H1 (cell line): ENCODE data around the gene DHRS12.

Source experiments
- JUN ChIP-seq: IDR thresholded peaks from 2 replicates; pipeline ENCODE4 v1.6.1; 2011; ENCODE audit warnings: low read depth, mild to moderate bottlenecking, improper control_type of control experiment, low read length
- PHF8 ChIP-seq: fragments of 200-600 bp; sonication (generic); conservative IDR thresholded peaks from 2 replicates; pipeline ENCODE4 v1.7.1; 2012; ENCODE audit warnings: low read depth, mild to moderate bottlenecking, inconsistent platforms, low read length, moderate library complexity
- POLR2AphosphoS5 ChIP-seq: IDR thresholded peaks from 2 replicates; pipeline ENCODE4 v1.6.1; 2011; ENCODE audit warnings: low read depth, low read length
- SP2 ChIP-seq: IDR thresholded peaks from 2 replicates; pipeline ENCODE4 v1.6.1; 2012; ENCODE audit warnings: mild to moderate bottlenecking, low read length, inconsistent platforms
- TCF12 ChIP-seq: IDR thresholded peaks from 2 replicates; pipeline ENCODE4 v1.6.1; 2011; ENCODE audit warnings: low read depth, mild to moderate bottlenecking, low read length
- TF ChIP-seq, protein P1 (sequence below), 3 experiments: IDR thresholded peaks; 1 replicate in 2 of 3; 2 replicates in 1 of 3; pipeline versions ENCODE4 v1.5.1 to v1.6.1; 2011; ENCODE audit warnings: low read length in 3 of 3, mild to moderate bottlenecking in 3 of 3, inconsistent platforms in 2 of 3, low read depth in 1 of 3, moderate library complexity in 1 of 3; ENCODE audit not compliant: insufficient read depth in 1 of 3; ENCODE audit errors: control extremely low read depth in 1 of 3
- TF ChIP-seq, protein P2 (sequence below): IDR thresholded peaks from 2 replicates; pipeline ENCODE4 v1.6.1; 2011; ENCODE audit warnings: low read depth, mild to moderate bottlenecking, low read length; ENCODE audit not compliant: insufficient read depth

DNA sequence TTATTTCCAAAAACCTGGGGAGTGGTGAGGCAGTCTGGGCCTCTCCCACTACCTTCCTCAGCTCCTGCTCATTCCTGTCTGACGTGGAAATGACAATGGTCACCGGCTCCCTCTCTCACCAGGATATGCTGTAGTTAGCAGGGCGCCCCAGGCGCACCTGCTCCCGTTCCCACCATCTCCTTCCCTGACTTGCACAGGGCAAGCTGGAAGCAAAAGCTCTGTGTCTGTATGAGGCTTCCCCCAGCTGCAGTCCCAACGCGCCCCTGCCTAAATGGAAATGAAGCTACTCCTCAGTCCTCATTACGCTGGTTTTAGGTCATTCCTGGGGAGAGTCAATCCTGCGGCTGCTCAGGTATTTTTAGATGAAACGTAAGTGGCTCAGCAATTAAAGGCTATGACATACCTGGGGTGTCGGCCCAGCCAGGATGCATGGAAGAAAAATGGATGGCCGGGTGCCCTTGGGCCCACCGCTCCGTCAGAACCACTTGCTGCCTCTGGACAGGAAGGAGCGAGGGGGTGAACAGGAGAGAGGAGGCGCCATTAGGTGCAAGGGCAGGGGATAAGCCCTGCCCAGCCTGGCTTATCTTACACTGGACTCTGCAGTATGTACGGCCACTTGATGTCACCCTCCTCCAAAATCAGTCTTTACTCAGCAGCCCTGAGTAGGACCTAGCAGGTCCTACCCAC is 32.4 kb downstream of the DHRS12 start:
- TF ChIP-seq JUN (no peak), SP2 (no peak), POLR2AphosphoS5 (no peak), PHF8 (no peak), TCF12 (no peak)
- TF ChIP-seq, protein P1, sequence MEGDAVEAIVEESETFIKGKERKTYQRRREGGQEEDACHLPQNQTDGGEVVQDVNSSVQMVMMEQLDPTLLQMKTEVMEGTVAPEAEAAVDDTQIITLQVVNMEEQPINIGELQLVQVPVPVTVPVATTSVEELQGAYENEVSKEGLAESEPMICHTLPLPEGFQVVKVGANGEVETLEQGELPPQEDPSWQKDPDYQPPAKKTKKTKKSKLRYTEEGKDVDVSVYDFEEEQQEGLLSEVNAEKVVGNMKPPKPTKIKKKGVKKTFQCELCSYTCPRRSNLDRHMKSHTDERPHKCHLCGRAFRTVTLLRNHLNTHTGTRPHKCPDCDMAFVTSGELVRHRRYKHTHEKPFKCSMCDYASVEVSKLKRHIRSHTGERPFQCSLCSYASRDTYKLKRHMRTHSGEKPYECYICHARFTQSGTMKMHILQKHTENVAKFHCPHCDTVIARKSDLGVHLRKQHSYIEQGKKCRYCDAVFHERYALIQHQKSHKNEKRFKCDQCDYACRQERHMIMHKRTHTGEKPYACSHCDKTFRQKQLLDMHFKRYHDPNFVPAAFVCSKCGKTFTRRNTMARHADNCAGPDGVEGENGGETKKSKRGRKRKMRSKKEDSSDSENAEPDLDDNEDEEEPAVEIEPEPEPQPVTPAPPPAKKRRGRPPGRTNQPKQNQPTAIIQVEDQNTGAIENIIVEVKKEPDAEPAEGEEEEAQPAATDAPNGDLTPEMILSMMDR (IDR thresholded peaks at IDR 0.05; ENCODE audit: control extremely low read depth in 1 of 3, insufficient read depth in 1 of 3, low read depth in 1 of 3, low read length in 3 of 3) = no peak
- TF ChIP-seq, protein P2, sequence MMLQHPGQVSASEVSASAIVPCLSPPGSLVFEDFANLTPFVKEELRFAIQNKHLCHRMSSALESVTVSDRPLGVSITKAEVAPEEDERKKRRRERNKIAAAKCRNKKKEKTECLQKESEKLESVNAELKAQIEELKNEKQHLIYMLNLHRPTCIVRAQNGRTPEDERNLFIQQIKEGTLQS = no peak
